IMR-90 (cell line): Measurements from ENCODE around the gene EPHB6. TPM values are rescaled to one million over a fixed set of nuclear protein-coding genes. Genes with fewer than 3 reads are reported as not detected.

ENCODE experiments used
- ATAC-seq: fragments of 200-7000 bp; cut with Tn5 transposase; 2 replicates; pipeline ENCODE4 v1.9.1; 2020; ENCODE audit warnings: low read depth, mild to moderate bottlenecking, moderate library complexity
- BruUV-seq: library from RNA; stranded (reverse); fragments of 400-500 nt; replicated peaks from 2 replicates; lab custom pipeline; 2021; lab: Mats Ljungman, UMichigan
- CTCF ChIA-PET: fragments of 300-600 bp; formaldehyde crosslinking; extraction: SDS; loops from one replicate; lab custom pipeline; 2021; ENCODE audit warnings: antibody characterized with exemption; lab: Yijun Ruan, JAX
- POLR2A ChIA-PET: fragments of 300-600 bp; sonication (Branson Sonifier 250); formaldehyde crosslinking; loops from one replicate; lab custom pipeline; 2022; ENCODE audit warnings: antibody characterized with exemption; ENCODE audit not compliant: unreplicated experiment; lab: Charles Lee
- DNase-seq: peaks from one replicate; pipeline ENCODE4 v3.0.0; 2013
- H2AFZ ChIP-seq: replicated peaks from 2 replicates; pipeline ENCODE3; 2013; ENCODE audit warnings: low read length, mild to moderate bottlenecking; ENCODE audit not compliant: poor library complexity
- H2AK5ac ChIP-seq: 2 replicates; pipeline ENCODE4 v1.6.1; 2013; ENCODE audit warnings: low read depth, low read length, inconsistent platforms
- H2AK9ac ChIP-seq: replicated peaks from 2 replicates; pipeline ENCODE3; 2013; ENCODE audit warnings: mild to moderate bottlenecking, low read depth, low read length, moderate library complexity; ENCODE audit not compliant: poor library complexity
- H2BK120ac ChIP-seq: 2 replicates; pipeline ENCODE4 v1.6.1; 2013; ENCODE audit warnings: low read depth, low read length, inconsistent platforms
- H2BK15ac ChIP-seq: 3 replicates; pipeline ENCODE4 v1.6.1; 2013; ENCODE audit warnings: low read depth, low read length, inconsistent platforms
- H2BK20ac ChIP-seq: 2 replicates; pipeline ENCODE4 v1.6.1; 2013; ENCODE audit warnings: low read depth, mild to moderate bottlenecking, inconsistent platforms, low read length, moderate library complexity
- H2BK5ac ChIP-seq: 2 replicates; pipeline ENCODE4 v1.6.1; 2013; ENCODE audit warnings: mild to moderate bottlenecking, low read depth, low read length, inconsistent platforms; ENCODE audit not compliant: poor library complexity, severe bottlenecking
- H3K14ac ChIP-seq: replicated peaks from 2 replicates; pipeline ENCODE4 v1.6.1; 2013; ENCODE audit warnings: low read depth, low read length, inconsistent platforms
- H3K18ac ChIP-seq: 2 replicates; pipeline ENCODE4 v1.6.1; 2013; ENCODE audit warnings: low read depth, low read length, control low read depth
- H3K23ac ChIP-seq: 2 replicates; pipeline ENCODE4 v1.6.1; 2013; ENCODE audit warnings: low read depth, low read length, inconsistent platforms
- H3K27ac ChIP-seq: 2 replicates; pipeline ENCODE4 v1.5.1; 2013; ENCODE audit warnings: mild to moderate bottlenecking, control low read depth, low read length; ENCODE audit not compliant: insufficient read depth
- H3K27me3 ChIP-seq: 2 replicates; pipeline ENCODE4 v1.6.1; 2013; ENCODE audit warnings: low read length; ENCODE audit not compliant: control insufficient read depth, insufficient read depth
- H3K36me3 ChIP-seq: 2 replicates; pipeline ENCODE4 v1.6.1; 2013; ENCODE audit warnings: low read length, mixed read lengths; ENCODE audit not compliant: control insufficient read depth, insufficient read depth
- H3K4ac ChIP-seq: 2 replicates; pipeline ENCODE4 v1.6.1; 2013; ENCODE audit warnings: low read depth, low read length, inconsistent platforms
- H3K4me1 ChIP-seq: 2 replicates; pipeline ENCODE4 v1.6.1; 2013; ENCODE audit warnings: low read length, mixed read lengths; ENCODE audit not compliant: control insufficient read depth, insufficient read depth
- H3K4me2 ChIP-seq: 2 replicates; pipeline ENCODE4 v1.6.1; 2013; ENCODE audit warnings: low read depth, mild to moderate bottlenecking, control low read depth, low read length, moderate library complexity
- H3K4me3 ChIP-seq: 2 replicates; pipeline ENCODE4 v1.5.1; 2013; ENCODE audit warnings: low read depth, mild to moderate bottlenecking, control low read depth, low read length, moderate library complexity; ENCODE audit not compliant: insufficient read depth
- H3K56ac ChIP-seq: 2 replicates; pipeline ENCODE4 v1.6.1; 2013; ENCODE audit warnings: low read length, inconsistent platforms; ENCODE audit not compliant: insufficient read depth; ENCODE audit errors: extremely low read depth
- H3K79me1 ChIP-seq, 2 experiments: 2 replicates each; pipeline ENCODE4 v1.6.1; 2013; ENCODE audit warnings: low read length in 2 of 2, inconsistent platforms in 1 of 2, low read depth in 1 of 2
- H3K9ac ChIP-seq: 2 replicates; pipeline ENCODE4 v1.6.1; 2013; ENCODE audit warnings: low read depth, low read length, control low read depth
- H3K9me1 ChIP-seq: 2 replicates; pipeline ENCODE4 v1.6.1; 2013; ENCODE audit warnings: low read length, inconsistent platforms; ENCODE audit not compliant: insufficient read depth
- H3K9me3 ChIP-seq: 2 replicates; pipeline ENCODE4 v1.6.1; 2013; ENCODE audit warnings: low read length; ENCODE audit not compliant: control insufficient read depth, insufficient read depth
- H4K20me1 ChIP-seq: 2 replicates; pipeline ENCODE4 v1.6.1; 2013; ENCODE audit warnings: low read length, inconsistent platforms; ENCODE audit not compliant: insufficient read depth
- H4K5ac ChIP-seq: 2 replicates; pipeline ENCODE4 v1.6.1; 2013; ENCODE audit warnings: mild to moderate bottlenecking, low read depth, low read length, control low read depth
- H4K8ac ChIP-seq, 2 experiments: 2 replicates each; pipeline ENCODE4 v1.6.1; 2013; ENCODE audit warnings: low read depth in 2 of 2, low read length in 2 of 2, control low read depth in 1 of 2, inconsistent platforms in 1 of 2
- H4K91ac ChIP-seq: 2 replicates; pipeline ENCODE4 v1.6.1; 2013; ENCODE audit warnings: low read depth, low read length, inconsistent platforms; ENCODE audit not compliant: insufficient read depth
- BHLHE40 ChIP-seq: fragments of 150-350 bp; IDR thresholded peaks from 2 replicates; pipeline ENCODE4 v1.6.1; 2016; ENCODE audit warnings: mild to moderate bottlenecking, low read depth, low read length
- CEBPB ChIP-seq: IDR thresholded peaks from 2 replicates; pipeline ENCODE4 v1.6.1; 2012; ENCODE audit warnings: low read depth, low read length, improper control_type of control experiment
- FOS ChIP-seq: fragments of 150-350 bp; IDR thresholded peaks from 2 replicates; pipeline ENCODE4 v1.6.1; 2016; ENCODE audit warnings: low read depth, low read length
- MAFK ChIP-seq: IDR thresholded peaks from 2 replicates; pipeline ENCODE4 v1.6.1; 2012; ENCODE audit warnings: low read depth, low read length, improper control_type of control experiment
- MXI1 ChIP-seq: IDR thresholded peaks from 2 replicates; pipeline ENCODE4 v1.6.1; 2012; ENCODE audit warnings: low read depth, mild to moderate bottlenecking, low read length, moderate library complexity, borderline replicate concordance
- NFE2L2 ChIP-seq: fragments of 150-350 bp; IDR thresholded peaks from 2 replicates; pipeline ENCODE4 v1.6.1; 2016; ENCODE audit warnings: low read depth, mild to moderate bottlenecking, low read length
- RAD21 ChIP-seq: IDR thresholded peaks from 2 replicates; pipeline ENCODE4 v1.6.1; 2012; ENCODE audit warnings: low read length, improper control_type of control experiment
- RCOR1 ChIP-seq: IDR thresholded peaks from 2 replicates; pipeline ENCODE4 v1.6.1; 2012; ENCODE audit warnings: mild to moderate bottlenecking, low read length, improper control_type of control experiment; ENCODE audit not compliant: insufficient replicate concordance
- RFX5 ChIP-seq: IDR thresholded peaks from 2 replicates; pipeline ENCODE4 v1.8.0; 2012; ENCODE audit warnings: low read depth, mild to moderate bottlenecking, low read length, moderate library complexity
- SMC3 ChIP-seq: fragments of 150-350 bp; IDR thresholded peaks from 2 replicates; pipeline ENCODE4 v1.6.1; 2016; ENCODE audit warnings: low read depth, mild to moderate bottlenecking, antibody characterized with exemption, low read length, moderate library complexity
- WGBS, 2 experiments: methylation state at CpG; one replicate each; pipeline versions ENCODE4 v1.1.5 to v1.1.7; 2013; ENCODE audit warnings: missing lambda C conversion rate in 2 of 2; ENCODE audit not compliant: insufficient read length in 1 of 2; ENCODE audit errors: extremely low coverage in 2 of 2; 5-methylcytosine and 5-hydroxymethylcytosine counted together
- dilution Hi-C: fragments of 300-500 bp; cut with HindIII; formaldehyde crosslinking; loops from one replicate; pipeline ENCODE4 v1.14.3; 2018; ENCODE audit warnings: low sequenced_read_pairs; ENCODE audit not compliant: unreplicated experiment
- in situ Hi-C: fragments of 300-500 bp; cut with MboI; formaldehyde crosslinking; loops from 3 replicates; pipeline ENCODE4 v1.14.3; 2019; ENCODE audit warnings: low sequenced_read_pairs, inconsistent platforms, mixed read lengths
- intact Hi-C: fragments of 100-400 bp; cut with micrococcal nuclease; formaldehyde crosslinking; loops from 2 replicates; pipeline ENCODE4 v1.10.0; 2022
- polyA plus RNA-seq, 3 experiments: library from polyadenylated mRNA; depleted of rRNA; stranded (reverse); fragments of >200 nt; gene quantifications; 2 replicates each; pipeline ENCODE4 v1.2.3, GENCODE V29; 2012; ENCODE audit warnings: low replicate concordance in 1 of 3
- total RNA-seq: library from RNA; depleted of rRNA; stranded (reverse); fragments of >200 nt; gene quantifications from 2 replicates; pipeline ENCODE4 v1.2.3, GENCODE V29; 2012
- TF ChIP-seq, protein P1 (sequence below): conservative IDR thresholded peaks from 2 replicates; pipeline ENCODE4 v1.5.1; 2012; ENCODE audit warnings: mild to moderate bottlenecking, low read depth, low read length, improper control_type of control experiment

EPHB6 gene
- total and polyA plus RNA-seq, 2 of the 4 experiments (the other 2 are of a cell fraction) = under 0.01 to 0.60 TPM

GRCh38 chr7:142897691-142898090 lies 42.8 kb downstream of the EPHB6 start:
- H3K4ac ChIP-seq = no peak overlapping the region
- H3K4me2 ChIP-seq = no peak overlapping the region
- dilution Hi-C loops (no loop called here), intact Hi-C loops (no loop called here), in situ Hi-C loops (no loop called here)
- H3K23ac ChIP-seq = no peak overlapping the region
- H3K14ac ChIP-seq = no peak overlapping the region
- H4K5ac ChIP-seq = no peak overlapping the region
- H3K27ac ChIP-seq = no peak overlapping the region
- H3K4me3 ChIP-seq = no peak overlapping the region
- ATAC-seq (no peak), DNase-seq (no peak)
- H2BK120ac ChIP-seq = no peak overlapping the region
- H3K56ac ChIP-seq = no peak overlapping the region
- no peaks in the 10 kb centered on the region for H3K9me3 ChIP-seq
- ChIA-PET POLR2A (no interaction called here), CTCF (no interaction called here)
- no peak overlapping the region for H4K91ac ChIP-seq
- H2BK5ac ChIP-seq = no peak overlapping the region
- no peak overlapping the region for H2AFZ ChIP-seq
- BruUV-seq = no TSS peak
- no peaks in the 10 kb centered on the region for H3K79me1 ChIP-seq
- no peaks in the 10 kb centered on the region for H3K9me1 ChIP-seq
- no peaks in the 10 kb centered on the region for H4K20me1 ChIP-seq
- no peaks in the 10 kb centered on the region for H3K27me3 ChIP-seq
- no peak overlapping the region for H3K18ac ChIP-seq
- no peak overlapping the region for H2AK5ac ChIP-seq
- H3K9ac ChIP-seq = no peak overlapping the region
- WGBS, 2 experiments = 51% methylated on average over 5 of the region's 7 CpGs; no CpG with 5 or more reads in 1 of the 2 experiments
- H2BK15ac ChIP-seq = no peak overlapping the region
- no peak for TF ChIP-seq CEBPB
- TF ChIP-seq MXI1 = no peak
- TF ChIP-seq NFE2L2 = no peak
- no peak for TF ChIP-seq SMC3
- TF ChIP-seq FOS = no peak
- no peak for TF ChIP-seq RAD21
- no peak for TF ChIP-seq MAFK
- no peak for TF ChIP-seq BHLHE40
- TF ChIP-seq, protein P1, sequence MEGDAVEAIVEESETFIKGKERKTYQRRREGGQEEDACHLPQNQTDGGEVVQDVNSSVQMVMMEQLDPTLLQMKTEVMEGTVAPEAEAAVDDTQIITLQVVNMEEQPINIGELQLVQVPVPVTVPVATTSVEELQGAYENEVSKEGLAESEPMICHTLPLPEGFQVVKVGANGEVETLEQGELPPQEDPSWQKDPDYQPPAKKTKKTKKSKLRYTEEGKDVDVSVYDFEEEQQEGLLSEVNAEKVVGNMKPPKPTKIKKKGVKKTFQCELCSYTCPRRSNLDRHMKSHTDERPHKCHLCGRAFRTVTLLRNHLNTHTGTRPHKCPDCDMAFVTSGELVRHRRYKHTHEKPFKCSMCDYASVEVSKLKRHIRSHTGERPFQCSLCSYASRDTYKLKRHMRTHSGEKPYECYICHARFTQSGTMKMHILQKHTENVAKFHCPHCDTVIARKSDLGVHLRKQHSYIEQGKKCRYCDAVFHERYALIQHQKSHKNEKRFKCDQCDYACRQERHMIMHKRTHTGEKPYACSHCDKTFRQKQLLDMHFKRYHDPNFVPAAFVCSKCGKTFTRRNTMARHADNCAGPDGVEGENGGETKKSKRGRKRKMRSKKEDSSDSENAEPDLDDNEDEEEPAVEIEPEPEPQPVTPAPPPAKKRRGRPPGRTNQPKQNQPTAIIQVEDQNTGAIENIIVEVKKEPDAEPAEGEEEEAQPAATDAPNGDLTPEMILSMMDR = no peak
- no peak for TF ChIP-seq RCOR1
- no peak for TF ChIP-seq RFX5
- H3K4me1 ChIP-seq = no peaks in the 10 kb centered on the region
- no peak overlapping the region for H2BK20ac ChIP-seq
- H4K8ac ChIP-seq = no peak overlapping the region
- H2AK9ac ChIP-seq = no peak overlapping the region
- no peaks in the 10 kb centered on the region for H3K36me3 ChIP-seq
